Measurements from ENCODE around the gene PCGF3.

DNA sequence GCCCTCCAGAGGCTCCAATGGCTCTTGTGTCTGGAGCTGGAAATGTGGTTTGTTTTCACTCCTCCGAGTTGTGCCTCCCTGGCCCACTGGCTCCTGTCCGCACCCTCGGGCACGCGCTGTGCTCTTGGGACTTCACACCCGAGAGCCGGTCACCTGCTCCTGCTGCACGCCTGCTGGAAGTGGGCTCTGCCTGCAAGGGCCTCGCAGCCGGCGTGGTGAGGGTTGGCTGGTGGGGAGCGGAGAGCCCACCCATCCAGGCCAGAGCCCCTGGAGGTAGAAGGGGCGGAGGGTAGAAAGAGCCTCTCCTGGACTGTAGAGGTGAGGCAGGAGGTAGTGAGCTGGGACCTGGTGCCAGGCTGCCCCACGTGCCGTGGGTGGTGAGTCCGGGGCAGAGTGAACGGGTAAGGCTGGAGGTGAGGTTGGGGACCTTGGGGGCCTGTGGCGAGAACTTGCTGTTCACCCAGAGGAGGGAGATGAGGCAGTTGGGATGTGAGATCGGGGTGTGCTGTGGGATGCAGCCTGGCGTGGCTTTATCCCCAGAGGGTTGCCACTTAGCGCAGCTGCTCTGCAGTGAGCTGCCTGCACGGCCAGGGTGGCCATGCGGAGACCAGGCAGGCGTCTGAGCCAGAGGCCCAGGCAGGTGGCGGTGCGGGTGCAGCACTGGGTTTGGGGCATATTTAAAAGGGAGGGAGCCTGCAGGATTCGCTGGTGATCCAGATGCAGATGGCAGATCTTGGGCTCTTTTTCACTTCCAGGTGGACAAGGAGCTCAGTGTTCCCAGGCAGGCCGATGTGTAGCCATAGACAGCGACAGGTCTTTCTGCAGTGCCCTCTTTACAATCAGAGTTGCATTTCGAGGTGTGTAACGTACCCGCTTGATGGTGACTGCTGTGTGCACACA is 48.8 kb downstream of the PCGF3 start:
- no peak for TF ChIP-seq POLR2A (IDR thresholded peaks at IDR 0.05)
- TF ChIP-seq, protein P1, sequence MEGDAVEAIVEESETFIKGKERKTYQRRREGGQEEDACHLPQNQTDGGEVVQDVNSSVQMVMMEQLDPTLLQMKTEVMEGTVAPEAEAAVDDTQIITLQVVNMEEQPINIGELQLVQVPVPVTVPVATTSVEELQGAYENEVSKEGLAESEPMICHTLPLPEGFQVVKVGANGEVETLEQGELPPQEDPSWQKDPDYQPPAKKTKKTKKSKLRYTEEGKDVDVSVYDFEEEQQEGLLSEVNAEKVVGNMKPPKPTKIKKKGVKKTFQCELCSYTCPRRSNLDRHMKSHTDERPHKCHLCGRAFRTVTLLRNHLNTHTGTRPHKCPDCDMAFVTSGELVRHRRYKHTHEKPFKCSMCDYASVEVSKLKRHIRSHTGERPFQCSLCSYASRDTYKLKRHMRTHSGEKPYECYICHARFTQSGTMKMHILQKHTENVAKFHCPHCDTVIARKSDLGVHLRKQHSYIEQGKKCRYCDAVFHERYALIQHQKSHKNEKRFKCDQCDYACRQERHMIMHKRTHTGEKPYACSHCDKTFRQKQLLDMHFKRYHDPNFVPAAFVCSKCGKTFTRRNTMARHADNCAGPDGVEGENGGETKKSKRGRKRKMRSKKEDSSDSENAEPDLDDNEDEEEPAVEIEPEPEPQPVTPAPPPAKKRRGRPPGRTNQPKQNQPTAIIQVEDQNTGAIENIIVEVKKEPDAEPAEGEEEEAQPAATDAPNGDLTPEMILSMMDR (IDR thresholded peaks at IDR 0.05): no peak

Data from right lobe of liver (tissue), 4 donors.